Cardiac muscle cell (in vitro differentiated cells and primary cell): ENCODE measurements around the gene KDM4B. TPM values are rescaled to one million over a fixed set of nuclear protein-coding genes. Genes with fewer than 3 reads are reported as not detected.

Experiments used
- DNase-seq, 2 donors: peaks; one replicate each; pipeline versions ENCODE4 v3.0.0 to v3.0.0-alpha.2; 2010 to 2017; ENCODE audit warnings: low read depth in 1 of 2, low spot score in 1 of 2
- H3K27ac ChIP-seq: fragments of 200-600 bp; sonication (generic); 2 replicates; pipeline ENCODE4 v1.5.1; 2016
- H3K27me3 ChIP-seq: fragments of 200-600 bp; sonication (generic); 2 replicates; pipeline ENCODE4 v1.6.0; 2016; ENCODE audit warnings: control low read depth
- H3K36me3 ChIP-seq: fragments of 200-600 bp; sonication (generic); 2 replicates; pipeline ENCODE4 v1.5.1; 2016; ENCODE audit warnings: control low read depth
- H3K4me1 ChIP-seq: fragments of 200-600 bp; sonication (generic); 2 replicates; pipeline ENCODE4 v1.8.1; 2017; ENCODE audit warnings: low read depth, mild to moderate bottlenecking, mixed run types
- H3K4me3 ChIP-seq: fragments of 200-600 bp; sonication (generic); 2 replicates; pipeline ENCODE4 v1.5.1; 2016; ENCODE audit warnings: mild to moderate bottlenecking
- H3K9me3 ChIP-seq: fragments of 200-600 bp; sonication (generic); 2 replicates; pipeline ENCODE4 v1.5.1; 2017; ENCODE audit warnings: low read depth, mild to moderate bottlenecking, control low read depth
- polyA plus RNA-seq: library from polyadenylated mRNA; unstranded; fragments of >200 nt; fragmentation: Nextera tagmentation; extraction: Ambion mirVana; gene quantifications from 2 replicates; pipeline ENCODE4 v1.2.1, GENCODE V29; 2016
- total RNA-seq: library from RNA; depleted of rRNA; stranded (reverse); fragments of >200 nt; gene quantifications from 2 replicates; pipeline ENCODE4 v1.2.3, GENCODE V29; 2016
- TF ChIP-seq, protein P1 (sequence below): IDR thresholded peaks from 2 replicates; pipeline ENCODE4 v1.5.1; 2012; ENCODE audit warnings: low read depth, mild to moderate bottlenecking, low read length

Gene KDM4B
- total and polyA plus RNA-seq, 2 experiments from 2014 or later, result 74.6 to 90.6 TPM

DNA sequence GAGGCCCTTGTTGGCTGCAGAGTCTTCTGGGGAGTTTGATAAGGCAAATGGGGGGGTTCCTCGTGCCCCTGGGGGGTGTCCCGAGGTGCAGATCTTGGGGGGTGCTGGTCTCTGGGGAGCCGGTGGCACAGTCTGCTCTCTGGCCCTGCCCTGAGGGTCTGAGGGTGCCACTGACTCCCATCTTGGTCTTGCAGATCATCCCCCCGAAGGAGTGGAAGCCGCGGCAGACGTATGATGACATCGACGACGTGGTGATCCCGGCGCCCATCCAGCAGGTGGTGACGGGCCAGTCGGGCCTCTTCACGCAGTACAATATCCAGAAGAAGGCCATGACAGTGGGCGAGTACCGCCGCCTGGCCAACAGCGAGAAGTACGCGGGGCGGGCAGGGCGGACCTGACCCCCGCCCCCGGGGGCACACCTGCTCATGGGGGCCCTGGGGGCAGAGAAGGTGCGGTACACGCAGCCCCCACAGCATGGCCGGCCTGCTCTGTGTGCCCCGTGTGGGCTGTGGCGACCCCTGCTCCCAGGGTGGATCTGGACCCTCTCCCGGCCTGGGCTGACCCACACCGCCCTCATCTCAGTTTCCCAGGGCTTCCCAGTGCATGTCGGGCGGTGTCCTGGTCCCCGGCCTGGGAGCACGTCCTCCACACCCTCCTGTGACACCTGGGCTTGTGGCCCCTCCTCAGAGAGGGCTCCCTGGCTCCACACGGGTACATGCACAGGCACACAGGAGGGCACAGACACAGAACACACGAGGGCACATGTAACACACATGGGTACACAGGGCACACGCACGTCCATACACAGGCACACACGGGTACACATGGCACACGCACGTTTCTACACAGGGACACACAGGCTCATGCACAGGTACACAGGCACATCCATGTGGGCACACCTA is 71.0 kb downstream of the KDM4B start:
- Histone ChIP-seq H3K4me1 (peaks cover 17% of the 10 kb centered on the region), H3K4me3 (no peak overlapping the region), H3K36me3 (peaks cover 11% of the 10 kb centered on the region), H3K9me3 (no peaks in the 10 kb centered on the region), H3K27ac (no peak overlapping the region), H3K27me3 (no peaks in the 10 kb centered on the region)
- TF ChIP-seq, protein P1, sequence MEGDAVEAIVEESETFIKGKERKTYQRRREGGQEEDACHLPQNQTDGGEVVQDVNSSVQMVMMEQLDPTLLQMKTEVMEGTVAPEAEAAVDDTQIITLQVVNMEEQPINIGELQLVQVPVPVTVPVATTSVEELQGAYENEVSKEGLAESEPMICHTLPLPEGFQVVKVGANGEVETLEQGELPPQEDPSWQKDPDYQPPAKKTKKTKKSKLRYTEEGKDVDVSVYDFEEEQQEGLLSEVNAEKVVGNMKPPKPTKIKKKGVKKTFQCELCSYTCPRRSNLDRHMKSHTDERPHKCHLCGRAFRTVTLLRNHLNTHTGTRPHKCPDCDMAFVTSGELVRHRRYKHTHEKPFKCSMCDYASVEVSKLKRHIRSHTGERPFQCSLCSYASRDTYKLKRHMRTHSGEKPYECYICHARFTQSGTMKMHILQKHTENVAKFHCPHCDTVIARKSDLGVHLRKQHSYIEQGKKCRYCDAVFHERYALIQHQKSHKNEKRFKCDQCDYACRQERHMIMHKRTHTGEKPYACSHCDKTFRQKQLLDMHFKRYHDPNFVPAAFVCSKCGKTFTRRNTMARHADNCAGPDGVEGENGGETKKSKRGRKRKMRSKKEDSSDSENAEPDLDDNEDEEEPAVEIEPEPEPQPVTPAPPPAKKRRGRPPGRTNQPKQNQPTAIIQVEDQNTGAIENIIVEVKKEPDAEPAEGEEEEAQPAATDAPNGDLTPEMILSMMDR, result no peak
- no peak for DNase-seq

DNA sequence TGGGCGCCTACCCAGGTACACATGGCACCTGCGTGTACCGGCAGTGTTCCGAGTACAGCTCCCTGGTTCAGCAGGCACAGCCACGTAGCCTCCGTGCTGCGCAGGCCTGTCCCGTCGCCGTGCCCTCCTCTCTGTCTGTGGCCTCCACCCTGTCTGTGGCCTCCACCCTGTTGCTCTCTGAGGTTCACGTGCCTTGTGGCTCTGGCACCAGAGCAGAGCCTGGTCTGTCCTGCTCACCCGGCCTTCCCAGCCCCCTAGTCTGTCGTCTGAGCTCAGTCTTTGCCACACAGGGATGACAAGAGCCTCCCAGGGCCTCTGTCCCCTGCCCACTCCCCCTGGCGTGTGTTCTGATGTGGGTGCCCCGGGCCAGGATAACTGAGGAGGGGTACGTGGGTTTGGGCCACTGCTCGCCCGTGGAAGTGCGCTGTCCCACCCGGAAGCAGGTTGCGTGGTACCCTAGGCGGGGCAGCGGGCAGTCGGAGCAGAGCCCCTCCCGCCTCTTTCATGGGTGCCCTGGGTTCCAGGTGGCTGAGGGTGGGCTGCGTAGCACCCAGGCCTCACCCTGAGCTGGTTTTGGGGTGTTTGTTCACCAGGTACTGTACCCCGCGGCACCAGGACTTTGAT is 71.7 kb downstream of the KDM4B start:
- TF ChIP-seq, protein P1, result no peak
- no peak for DNase-seq
- no peaks in the 10 kb centered on the region for H3K27me3 ChIP-seq
- H3K9me3 ChIP-seq, result no peaks in the 10 kb centered on the region
- peaks cover 11% of the 10 kb centered on the region for H3K36me3 ChIP-seq
- H3K4me1 ChIP-seq, result peaks cover 17% of the 10 kb centered on the region
- H3K4me3 ChIP-seq, result no peak overlapping the region
- H3K27ac ChIP-seq, result peak overlapping the region; percentile 25

DNA sequence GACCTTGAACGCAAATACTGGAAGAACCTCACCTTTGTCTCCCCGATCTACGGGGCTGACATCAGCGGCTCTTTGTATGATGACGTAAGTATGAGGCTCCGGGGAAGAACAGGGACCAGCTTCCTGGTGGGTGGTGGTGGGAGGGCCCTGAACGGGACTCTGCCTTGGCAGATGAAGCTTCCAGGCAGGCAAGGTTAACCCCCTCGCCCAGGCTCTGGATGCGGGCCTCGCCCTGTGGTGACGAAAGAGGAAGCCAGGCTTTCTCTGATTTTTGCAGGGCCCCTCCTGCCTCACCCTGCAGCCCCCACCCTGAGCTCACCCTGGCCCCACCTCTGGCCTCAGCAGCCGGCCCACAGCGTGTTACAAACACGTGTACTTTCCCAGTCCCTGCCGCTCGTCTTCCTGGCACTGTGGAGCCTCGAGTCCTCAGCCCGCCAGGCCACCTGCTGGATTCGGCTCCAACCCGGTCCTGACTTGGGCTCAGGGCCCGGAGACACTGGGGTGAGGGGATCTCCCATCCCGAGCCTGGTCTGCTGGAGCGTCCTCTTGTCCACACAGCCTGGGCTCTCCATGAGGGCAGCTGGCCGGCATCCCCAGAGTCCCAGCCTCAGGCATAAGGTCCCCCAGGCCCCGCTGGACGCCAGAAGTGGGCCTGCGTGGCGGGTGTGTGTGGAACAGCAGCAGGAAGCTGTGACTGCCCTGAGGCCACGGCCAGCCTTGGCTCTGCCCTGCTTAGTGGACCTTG is 72.4 kb downstream of the KDM4B start:
- H3K4me3 ChIP-seq, result no peak overlapping the region
- peaks cover 11% of the 10 kb centered on the region for H3K36me3 ChIP-seq
- no peaks in the 10 kb centered on the region for H3K27me3 ChIP-seq
- TF ChIP-seq, protein P1, result no peak
- H3K9me3 ChIP-seq, result no peaks in the 10 kb centered on the region
- no peak for DNase-seq
- H3K4me1 ChIP-seq, result peaks cover 12% of the 10 kb centered on the region
- H3K27ac ChIP-seq, result peak overlapping the region; percentile 25

DNA sequence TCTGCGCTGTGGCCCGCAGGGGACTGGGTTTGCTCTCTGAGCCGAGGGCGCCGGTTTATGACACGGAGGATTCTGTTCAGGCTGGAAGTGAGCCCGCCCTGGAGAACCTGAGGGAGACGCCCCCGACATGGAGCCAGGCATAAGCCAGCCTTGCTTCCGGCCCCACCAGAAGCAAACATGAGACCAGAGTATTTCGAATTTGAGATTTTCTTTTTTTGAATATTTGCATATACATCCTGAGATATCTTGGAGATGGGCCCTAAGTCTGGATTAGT is 72.9 kb downstream of the KDM4B start:
- Histone ChIP-seq H3K36me3 (peaks cover 11% of the 10 kb centered on the region), H3K4me3 (no peak overlapping the region), H3K4me1 (peaks cover 7% of the 10 kb centered on the region), H3K9me3 (no peaks in the 10 kb centered on the region), H3K27me3 (no peaks in the 10 kb centered on the region), H3K27ac (peak overlapping the region; percentile 25)
- no peak for DNase-seq
- TF ChIP-seq, protein P1, result no peak

DNA sequence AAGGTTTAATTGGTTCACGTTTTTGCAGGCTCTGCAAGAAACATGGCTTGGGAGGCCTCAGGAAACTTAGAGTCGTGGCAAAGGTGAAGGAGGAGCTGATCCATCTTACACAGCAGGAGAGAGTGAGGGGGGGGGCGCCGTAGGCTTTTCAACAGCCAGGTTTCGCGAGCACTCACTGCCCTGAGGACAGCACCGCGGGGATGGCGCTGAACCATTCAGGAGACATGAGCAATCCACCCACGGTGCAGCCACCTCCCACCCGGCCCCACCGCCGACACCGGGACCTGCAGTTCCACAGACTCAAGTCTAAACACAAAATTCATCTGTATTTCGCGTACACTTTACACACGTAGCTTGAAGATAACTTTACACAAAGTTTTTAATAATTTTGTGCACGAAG is 73.6 kb downstream of the KDM4B start:
- Histone ChIP-seq H3K4me1 (peaks cover 3% of the 10 kb centered on the region), H3K27ac (peak overlapping the region; percentile 48), H3K27me3 (no peaks in the 10 kb centered on the region), H3K4me3 (no peak overlapping the region), H3K36me3 (peaks cover 12% of the 10 kb centered on the region), H3K9me3 (no peaks in the 10 kb centered on the region)
- no peak for DNase-seq
- TF ChIP-seq, protein P1, result no peak
